Measurements from ENCODE around the gene MAT2A.
A peak's percentile ranks its signal among the peaks of the same experiment; 100 is the strongest.
"Not testable (repeated sequence)": the region's sequence is repeated elsewhere in the genome, so short reads cannot be mapped to it uniquely, and the experiment has no call there.

Gene MAT2A

DNA sequence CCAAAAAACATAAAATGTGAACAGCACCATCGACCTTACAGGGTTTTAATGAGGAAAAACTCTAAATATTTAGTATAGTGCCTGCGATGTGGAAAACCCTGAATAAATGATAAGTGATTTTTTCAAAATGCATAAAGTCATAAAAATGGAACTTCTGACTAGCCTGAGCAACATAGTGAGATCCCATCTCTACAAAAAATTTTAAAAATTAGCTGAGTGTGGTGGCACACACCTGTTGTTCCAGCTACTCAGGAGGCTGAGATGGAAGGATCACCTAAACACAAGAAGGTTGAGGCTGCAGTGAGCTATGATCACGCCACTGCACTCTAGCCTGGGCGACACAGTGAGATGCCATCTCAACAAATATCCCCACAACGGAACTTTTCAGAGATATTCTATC is 18.2 kb downstream of the MAT2A start:
- no peaks in the 10 kb centered on the region for H4K20me1 ChIP-seq (ENCODE audit: control insufficient read depth, insufficient read depth, low read depth, low read length)
- H3K9me3 ChIP-seq (ENCODE audit: control insufficient read depth, insufficient read depth, low read length), result no peaks in the 10 kb centered on the region
- H3K36me3 ChIP-seq (ENCODE audit: control insufficient read depth, low read length), result peaks cover 48% of the 10 kb centered on the region
- no peak overlapping the region for H3K4me2 ChIP-seq (ENCODE audit: low read length)
- peaks cover 11% of the 10 kb centered on the region for H3K4me1 ChIP-seq (ENCODE audit: control insufficient read depth, low read length)
- no peak overlapping the region for H3K27ac ChIP-seq (ENCODE audit: low read depth, low read length)
- no peak overlapping the region for H3K4me3 ChIP-seq (ENCODE audit: low read length)
- H3K27me3 ChIP-seq (ENCODE audit: control insufficient read depth, low read length), result no peaks in the 10 kb centered on the region
- no peaks in the 10 kb centered on the region for H3F3A ChIP-seq (ENCODE audit: control insufficient read depth, insufficient read depth)
- peaks cover 31% of the 10 kb centered on the region for H3K79me2 ChIP-seq (ENCODE audit: control insufficient read depth, low read length)
- no peaks in the 10 kb centered on the region for H3K9me2 ChIP-seq (replicated peaks; ENCODE audit: control insufficient read depth, low read length)
- TF ChIP-seq EZH2phosphoT487 (IDR thresholded peaks at IDR 0.05; ENCODE audit: borderline replicate concordance, low read length), result no peak
- TF ChIP-seq, protein P1, sequence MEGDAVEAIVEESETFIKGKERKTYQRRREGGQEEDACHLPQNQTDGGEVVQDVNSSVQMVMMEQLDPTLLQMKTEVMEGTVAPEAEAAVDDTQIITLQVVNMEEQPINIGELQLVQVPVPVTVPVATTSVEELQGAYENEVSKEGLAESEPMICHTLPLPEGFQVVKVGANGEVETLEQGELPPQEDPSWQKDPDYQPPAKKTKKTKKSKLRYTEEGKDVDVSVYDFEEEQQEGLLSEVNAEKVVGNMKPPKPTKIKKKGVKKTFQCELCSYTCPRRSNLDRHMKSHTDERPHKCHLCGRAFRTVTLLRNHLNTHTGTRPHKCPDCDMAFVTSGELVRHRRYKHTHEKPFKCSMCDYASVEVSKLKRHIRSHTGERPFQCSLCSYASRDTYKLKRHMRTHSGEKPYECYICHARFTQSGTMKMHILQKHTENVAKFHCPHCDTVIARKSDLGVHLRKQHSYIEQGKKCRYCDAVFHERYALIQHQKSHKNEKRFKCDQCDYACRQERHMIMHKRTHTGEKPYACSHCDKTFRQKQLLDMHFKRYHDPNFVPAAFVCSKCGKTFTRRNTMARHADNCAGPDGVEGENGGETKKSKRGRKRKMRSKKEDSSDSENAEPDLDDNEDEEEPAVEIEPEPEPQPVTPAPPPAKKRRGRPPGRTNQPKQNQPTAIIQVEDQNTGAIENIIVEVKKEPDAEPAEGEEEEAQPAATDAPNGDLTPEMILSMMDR (IDR thresholded peaks at IDR 0.05; ENCODE audit: low read depth, low read length, poor library complexity, severe bottlenecking), result no peak

DNA sequence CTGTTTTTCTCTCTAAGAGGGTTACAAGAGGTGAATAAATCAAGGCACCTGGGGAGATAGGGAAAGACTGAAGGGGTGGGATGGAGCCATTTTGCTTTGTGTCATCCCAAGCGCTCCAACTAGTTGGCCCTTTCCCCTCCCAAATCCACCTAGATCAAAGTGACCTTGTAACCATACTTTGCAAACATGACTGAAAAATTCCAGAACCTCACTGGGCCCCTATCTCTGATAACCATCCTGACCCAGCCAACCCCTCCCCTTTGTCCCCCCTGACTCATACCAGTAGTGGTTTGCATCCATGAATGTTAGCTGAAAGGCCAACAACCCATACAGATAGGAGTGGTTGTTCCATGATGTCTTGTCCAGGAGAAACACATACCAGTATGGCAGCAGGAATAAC is 19.2 kb downstream of the MAT2A start:
- peaks cover 38% of the 10 kb centered on the region for H3K36me3 ChIP-seq (ENCODE audit: control insufficient read depth, low read length)

DNA sequence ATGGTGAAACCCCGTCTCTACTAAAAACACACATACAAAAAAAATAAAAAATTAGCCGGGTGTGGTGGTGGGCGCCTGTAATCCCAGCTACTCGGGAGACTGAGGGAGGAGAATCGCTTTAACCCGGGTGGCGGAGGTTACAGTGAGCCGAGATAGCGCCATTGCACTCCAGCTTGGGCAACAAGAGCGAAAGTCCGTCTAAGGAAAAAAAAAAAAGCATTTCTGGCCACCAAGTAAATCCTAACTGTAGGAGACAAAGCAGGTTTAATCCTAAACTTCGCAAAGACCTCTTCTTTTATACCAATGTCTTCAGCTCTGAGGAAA is 21.4 kb downstream of the MAT2A start:
- Histone ChIP-seq H3K4me2 (ENCODE audit: low read length) (peak overlapping the region; percentile 72), H3K4me3 (ENCODE audit: low read length) (peak overlapping the region; percentile 80), H3K4me1 (ENCODE audit: control insufficient read depth, low read length) (peaks cover 30% of the 10 kb centered on the region), H3K36me3 (ENCODE audit: control insufficient read depth, low read length) (peaks cover 22% of the 10 kb centered on the region), H3K79me2 (ENCODE audit: control insufficient read depth, low read length) (peaks cover 31% of the 10 kb centered on the region)
- not testable (repeated sequence) for H3K27me3 ChIP-seq (ENCODE audit: control insufficient read depth, low read length); H3F3A ChIP-seq (ENCODE audit: control insufficient read depth, insufficient read depth); H4K20me1 ChIP-seq (ENCODE audit: control insufficient read depth, insufficient read depth, low read depth, low read length); H3K27ac ChIP-seq (ENCODE audit: low read depth, low read length); H3K9me2 ChIP-seq (replicated peaks; ENCODE audit: control insufficient read depth, low read length); H3K9me3 ChIP-seq (ENCODE audit: control insufficient read depth, insufficient read depth, low read length)

More for the DNA sequence above, 19.2 kb downstream of the MAT2A start:
- H3F3A ChIP-seq (ENCODE audit: control insufficient read depth, insufficient read depth), result no peaks in the 10 kb centered on the region
- H3K27ac ChIP-seq (ENCODE audit: low read depth, low read length), result no peak overlapping the region
- no peak overlapping the region for H3K4me2 ChIP-seq (ENCODE audit: low read length)
- no peaks in the 10 kb centered on the region for H3K9me3 ChIP-seq (ENCODE audit: control insufficient read depth, insufficient read depth, low read length)
- TF ChIP-seq EZH2phosphoT487 (IDR thresholded peaks at IDR 0.05; ENCODE audit: borderline replicate concordance, low read length), result no peak
- TF ChIP-seq, protein P1 (IDR thresholded peaks at IDR 0.05; ENCODE audit: low read depth, low read length, poor library complexity, severe bottlenecking), result no peak
- H3K4me1 ChIP-seq (ENCODE audit: control insufficient read depth, low read length), result peaks cover 17% of the 10 kb centered on the region
- no peak overlapping the region for H3K4me3 ChIP-seq (ENCODE audit: low read length)
- H3K9me2 ChIP-seq (replicated peaks; ENCODE audit: control insufficient read depth, low read length), result no peaks in the 10 kb centered on the region
- H4K20me1 ChIP-seq (ENCODE audit: control insufficient read depth, insufficient read depth, low read depth, low read length), result no peaks in the 10 kb centered on the region
- H3K27me3 ChIP-seq (ENCODE audit: control insufficient read depth, low read length), result no peaks in the 10 kb centered on the region
- peaks cover 31% of the 10 kb centered on the region for H3K79me2 ChIP-seq (ENCODE audit: control insufficient read depth, low read length)

DNA sequence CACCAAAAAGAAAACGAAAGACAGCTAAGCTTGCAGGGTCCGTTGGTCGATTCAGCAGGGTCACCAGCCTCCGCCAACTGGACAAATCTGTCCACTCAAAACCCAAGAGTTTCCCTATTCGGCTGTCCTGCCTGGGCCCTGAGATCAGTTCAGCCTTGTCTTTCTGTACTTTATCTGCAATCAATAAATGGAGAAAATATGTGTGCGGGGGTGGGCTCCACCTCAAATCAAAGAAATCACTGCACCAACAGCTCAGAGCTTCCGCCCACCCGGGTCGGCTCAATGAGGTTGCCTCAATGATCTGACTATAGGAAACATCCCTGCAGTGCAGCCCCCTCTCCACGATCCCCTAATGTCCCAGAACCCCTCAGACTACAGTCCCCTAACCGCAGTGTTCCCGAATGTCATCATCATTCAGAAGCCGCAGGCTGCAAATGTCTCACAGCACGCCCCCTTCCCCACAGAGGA is 21.9 kb downstream of the MAT2A start:
- H3K4me3 ChIP-seq (ENCODE audit: low read length), result peak overlapping the region; percentile 80
- peaks cover 30% of the 10 kb centered on the region for H3K4me1 ChIP-seq (ENCODE audit: control insufficient read depth, low read length)
- H3K9me3 ChIP-seq (ENCODE audit: control insufficient read depth, insufficient read depth, low read length), result no peaks in the 10 kb centered on the region
- H4K20me1 ChIP-seq (ENCODE audit: control insufficient read depth, insufficient read depth, low read depth, low read length), result no peaks in the 10 kb centered on the region
- H3K79me2 ChIP-seq (ENCODE audit: control insufficient read depth, low read length), result peaks cover 31% of the 10 kb centered on the region
- H3K27ac ChIP-seq (ENCODE audit: low read depth, low read length), result no peak overlapping the region
- no peaks in the 10 kb centered on the region for H3K27me3 ChIP-seq (ENCODE audit: control insufficient read depth, low read length)
- H3K4me2 ChIP-seq (ENCODE audit: low read length), result peak overlapping the region; percentile 72
- H3F3A ChIP-seq (ENCODE audit: control insufficient read depth, insufficient read depth), result peaks cover 4% of the 10 kb centered on the region; the same call in 1 of the 2 replicates
- H3K9me2 ChIP-seq (replicated peaks; ENCODE audit: control insufficient read depth, low read length), result no peaks in the 10 kb centered on the region
- TF ChIP-seq EZH2phosphoT487 (IDR thresholded peaks at IDR 0.05; ENCODE audit: borderline replicate concordance, low read length), result no peak
- TF ChIP-seq, protein P1 (IDR thresholded peaks at IDR 0.05; ENCODE audit: low read depth, low read length, poor library complexity, severe bottlenecking), result no peak
- H3K36me3 ChIP-seq (ENCODE audit: control insufficient read depth, low read length), result peaks cover 20% of the 10 kb centered on the region
